Lung (tissue), 12 donors: ENCODE data around the gene TOR1A. TPM values are rescaled to one million over a fixed set of nuclear protein-coding genes. Genes with fewer than 3 reads are reported as not detected.

Source experiments
- ATAC-seq: fragments of 200-7000 bp; cut with Tn5 transposase; one replicate; pipeline ENCODE4 v1.9.1; 2020; ENCODE audit warnings: moderate number of reproducible peaks; ENCODE audit not compliant: insufficient read depth, low FRiP score
- DNase-seq, 3 donors: peaks; one replicate each; pipeline ENCODE4 v3.0.0-alpha.2; 2013 to 2017
- H3K27ac ChIP-seq, 2 donors: one replicate each; pipeline ENCODE4 v1.5.1; 2013; ENCODE audit warnings: mild to moderate bottlenecking in 2 of 2, moderate library complexity in 2 of 2, control low read depth in 1 of 2, inconsistent platforms in 1 of 2, low read depth in 1 of 2, low read length in 1 of 2
- H3K27me3 ChIP-seq, 3 donors: one replicate each; pipeline ENCODE4 v1.5.1; 2013; ENCODE audit warnings: low read length in 2 of 3; ENCODE audit not compliant: control insufficient read depth in 3 of 3, insufficient read depth in 3 of 3
- H3K36me3 ChIP-seq, 4 donors: one replicate each; pipeline ENCODE4 v1.5.1; 2013; ENCODE audit warnings: low read length in 4 of 4, mild to moderate bottlenecking in 1 of 4, moderate library complexity in 1 of 4; ENCODE audit not compliant: control insufficient read depth in 4 of 4, insufficient read depth in 4 of 4
- H3K4me1 ChIP-seq, 5 donors: one replicate each; pipeline ENCODE4 v1.5.1; 2013; ENCODE audit warnings: low read length in 5 of 5, mild to moderate bottlenecking in 2 of 5, moderate library complexity in 1 of 5; ENCODE audit not compliant: control insufficient read depth in 5 of 5, insufficient read depth in 5 of 5
- H3K4me3 ChIP-seq: one replicate; pipeline ENCODE4 v1.5.1; 2013; ENCODE audit warnings: mild to moderate bottlenecking, control low read depth, moderate library complexity
- H3K9ac ChIP-seq, 2 donors: one replicate each; pipeline ENCODE4 v1.5.1; 2013; ENCODE audit warnings: low read length in 2 of 2, control low read depth in 1 of 2; ENCODE audit not compliant: insufficient read depth in 1 of 2
- H3K9me3 ChIP-seq, 4 donors: one replicate each; pipeline ENCODE4 v1.5.1; 2013; ENCODE audit warnings: low read length in 3 of 4, mild to moderate bottlenecking in 1 of 4, moderate library complexity in 1 of 4; ENCODE audit not compliant: control insufficient read depth in 4 of 4, insufficient read depth in 3 of 4
- CTCF ChIP-seq: IDR thresholded peaks from 2 replicates; pipeline ENCODE4 v1.5.1; 2012; ENCODE audit warnings: mild to moderate bottlenecking; ENCODE audit errors: control extremely low read depth, extremely low read depth
- WGBS, 2 donors: extraction: QIAGEN DNeasy Blood & Tissue Kit; methylation state at CpG; one replicate each; pipeline ENCODE4 v1.1.7; 2013; 5-methylcytosine and 5-hydroxymethylcytosine counted together
- polyA plus RNA-seq, 2 donors: library from polyadenylated mRNA; stranded (reverse); fragments of 200-250 nt; gene quantifications; one replicate each; pipeline ENCODE4 v1.2.1, GENCODE V29; 2013
- total RNA-seq, 2 donors: library from RNA; depleted of rRNA in 1 of 2; stranded (reverse); fragments of >200 nt in 1 of 2; gene quantifications; one replicate each; pipeline ENCODE4 v1.2.1, GENCODE V29; 2014 to 2021
- donor health status: control.
- donor health status: control.
- donor health status: Bipolar disorder and iron deficiency.
- donor health status: healthy.
- donor health status: DM: yes; HTN: yes; CAD: no.

TOR1A gene
- total and polyA plus RNA-seq, 4 donors: 19.1 to 41.8 (median 28.4) TPM

- peaks cover 0 to 2% (median 0%) of the 10 kb centered on the region in 5 donors for H3K4me1 ChIP-seq
- no peak overlapping the region for H3K4me3 ChIP-seq
- no peak for DNase-seq
- no peak for ATAC-seq
- H3K9me3 ChIP-seq: no peaks in the 10 kb centered on the region
- H3K36me3 ChIP-seq: peaks cover 8 to 31% (median 22%) of the 10 kb centered on the region in 4 donors
- no peak overlapping the region for H3K9ac ChIP-seq
- TF ChIP-seq CTCF: no peak
- H3K27ac ChIP-seq: no peak overlapping the region
- WGBS, 2 donors: 95 to 96% methylated on average over 10 of the region's 10 CpGs
- H3K27me3 ChIP-seq: no peaks in the 10 kb centered on the region
Observed at GRCh38 chr9:129828969-129829368, 5.0 kb upstream of the TOR1A start.

- WGBS, 2 donors: 69 to 86% methylated on average over 9 of the region's 9 CpGs
- Histone ChIP-seq H3K27me3 (no peaks in the 10 kb centered on the region), H3K36me3 (peaks cover 8 to 30% (median 20%) of the 10 kb centered on the region in 4 donors), H3K4me1 (peaks cover 0 to 1% (median 0%) of the 10 kb centered on the region in 5 donors), H3K9ac (no peak overlapping the region), H3K9me3 (no peaks in the 10 kb centered on the region), H3K27ac (no peak overlapping the region), H3K4me3 (no peak overlapping the region)
- DNase-seq: no peak
- no peak for TF ChIP-seq CTCF
- no peak for ATAC-seq
Observed at GRCh38 chr9:129828051-129828450, 4.1 kb upstream of the TOR1A start.

GRCh38 chr9:129826759-129827158 lies 2.8 kb upstream of the TOR1A start:
- 77 to 92% methylated on average over 1 of the region's 1 CpG for WGBS, 2 donors
- no peaks in the 10 kb centered on the region for H3K9me3 ChIP-seq
- DNase-seq: no peak
- H3K36me3 ChIP-seq: peaks cover 8 to 34% (median 20%) of the 10 kb centered on the region in 4 donors
- H3K27me3 ChIP-seq: no peaks in the 10 kb centered on the region
- H3K4me3 ChIP-seq: no peak overlapping the region
- TF ChIP-seq CTCF: no peak
- no peak for ATAC-seq
- H3K27ac ChIP-seq: no peak overlapping the region
- no peak overlapping the region for H3K9ac ChIP-seq
- peaks cover 0 to 6% (median 3%) of the 10 kb centered on the region in 5 donors for H3K4me1 ChIP-seq

- peaks cover 8 to 33% (median 19%) of the 10 kb centered on the region in 4 donors for H3K36me3 ChIP-seq
- WGBS, 2 donors: 87 to 88% methylated on average over 6 of the region's 6 CpGs
- no peak for ATAC-seq
- no peak overlapping the region for H3K9ac ChIP-seq
- H3K27me3 ChIP-seq: no peaks in the 10 kb centered on the region
- no peak overlapping the region for H3K4me3 ChIP-seq
- H3K4me1 ChIP-seq: peaks cover 0 to 6% (median 3%) of the 10 kb centered on the region in 5 donors
- TF ChIP-seq CTCF: no peak
- DNase-seq: no peak
- no peak overlapping the region for H3K27ac ChIP-seq
- no peaks in the 10 kb centered on the region for H3K9me3 ChIP-seq
Observed at GRCh38 chr9:129826344-129826743, 2.4 kb upstream of the TOR1A start.
